ENCODE measurements around the gene OXER1.
"Not testable (repeated sequence)": the region's sequence is repeated elsewhere in the genome, so short reads cannot be mapped to it uniquely, and the experiment has no call there.

Gene OXER1

DNA sequence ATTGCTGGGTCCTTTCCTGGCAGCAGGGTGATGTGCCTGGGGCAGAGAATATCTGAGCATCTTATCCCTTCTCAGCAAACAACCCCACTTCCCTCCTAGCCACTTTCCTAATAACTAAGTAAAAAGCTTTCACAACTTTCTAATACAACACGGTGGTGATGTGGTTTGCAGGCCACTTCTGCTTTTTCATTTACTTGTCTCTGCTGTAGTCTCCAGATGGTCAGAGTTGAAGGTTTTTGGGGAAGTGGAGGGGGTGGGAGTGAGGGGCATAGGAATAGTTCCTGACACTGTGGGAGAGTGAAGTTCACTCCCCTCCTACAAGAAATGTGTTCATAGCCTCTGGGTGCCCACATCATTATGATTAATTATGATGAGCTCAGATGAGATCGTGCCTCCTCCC, 11.6 kb downstream of the OXER1 start:
- no peak for DNase-seq (ENCODE audit: low read depth)

DNA sequence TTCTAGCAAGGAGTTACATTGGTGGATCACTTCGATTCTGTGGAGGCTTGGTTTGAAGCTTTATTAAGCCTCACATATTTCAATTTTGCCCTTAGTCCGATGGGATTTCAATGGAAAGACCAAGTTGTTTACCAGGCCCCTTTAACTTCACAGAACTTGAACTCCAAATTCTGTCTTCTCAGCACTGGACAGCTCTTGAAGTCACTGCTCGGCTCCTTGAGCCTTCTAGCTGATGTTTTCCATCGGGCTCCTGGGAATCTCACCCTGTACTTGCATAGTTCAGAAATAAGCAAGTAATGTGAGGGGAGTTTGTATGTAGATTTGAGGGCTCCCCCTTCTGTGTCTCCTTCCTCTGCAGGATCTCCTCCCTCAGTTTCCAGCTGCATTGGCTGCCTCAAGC, 15.1 kb downstream of the OXER1 start:
- DNase-seq (ENCODE audit: low read depth): no peak

DNA sequence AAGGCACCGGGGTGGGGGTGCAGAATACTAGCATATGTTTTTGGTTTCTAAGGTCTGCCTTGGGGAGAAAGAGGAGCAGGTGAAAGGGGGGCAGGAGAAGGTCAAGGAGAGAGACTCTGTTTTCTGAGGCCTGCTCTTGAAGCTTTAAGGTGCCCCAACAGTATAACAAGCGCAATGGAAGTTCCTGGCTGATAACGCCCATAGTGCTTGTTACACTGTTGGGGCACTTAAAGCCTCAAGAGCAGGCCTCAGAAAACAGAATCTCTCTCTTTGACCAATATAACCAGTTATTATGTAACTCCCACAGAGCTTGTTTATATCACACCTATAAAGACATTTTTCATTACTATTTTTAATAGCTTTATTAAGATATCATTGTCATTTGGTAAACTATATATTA, 16.5 kb downstream of the OXER1 start:
- DNase-seq (ENCODE audit: low read depth): no peak

DNA sequence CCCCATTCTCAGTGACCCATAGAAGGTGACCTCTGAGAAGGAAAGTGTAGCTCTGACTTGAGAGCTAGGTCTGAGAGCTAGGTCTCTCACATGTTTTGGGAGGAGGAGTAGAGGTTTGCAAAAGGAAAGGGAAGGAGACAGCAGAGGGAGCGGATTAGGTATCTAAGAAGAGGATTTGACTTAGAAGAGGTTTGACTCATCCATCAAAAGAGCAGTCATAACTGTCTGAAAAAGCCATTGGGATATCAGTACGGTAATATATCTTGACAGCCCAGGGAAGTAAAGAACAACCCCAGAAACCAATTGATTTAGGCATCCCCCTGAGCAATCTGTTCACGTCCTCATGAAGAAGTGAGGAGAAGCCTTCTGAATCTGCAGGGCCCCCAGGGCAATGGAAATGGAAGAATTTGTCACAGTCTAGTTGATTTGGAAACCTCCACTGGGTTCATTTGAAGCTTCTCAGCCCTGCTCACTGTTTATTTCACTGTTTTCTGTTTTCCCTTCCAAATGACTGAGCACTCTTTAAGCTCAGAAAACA, 19.3 kb downstream of the OXER1 start:
- no peak for DNase-seq (ENCODE audit: low read depth)

DNA sequence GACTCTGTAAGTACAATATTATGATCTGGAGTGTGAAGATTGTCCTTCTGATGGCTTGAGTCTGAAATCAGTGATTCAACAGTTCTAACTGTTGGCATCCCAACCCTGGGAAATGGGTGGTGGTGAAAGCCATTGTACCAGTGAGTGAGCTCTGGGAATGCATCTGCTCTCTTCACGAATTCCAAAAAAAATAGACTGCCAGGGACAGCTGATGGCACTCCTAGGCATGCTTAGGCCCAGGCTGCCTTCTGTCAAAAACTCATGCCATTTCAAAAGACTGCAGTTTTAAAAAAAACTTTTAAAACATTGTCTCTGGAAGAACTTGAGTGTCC, 20.3 kb downstream of the OXER1 start:
- no peak for DNase-seq (ENCODE audit: low read depth)

DNA sequence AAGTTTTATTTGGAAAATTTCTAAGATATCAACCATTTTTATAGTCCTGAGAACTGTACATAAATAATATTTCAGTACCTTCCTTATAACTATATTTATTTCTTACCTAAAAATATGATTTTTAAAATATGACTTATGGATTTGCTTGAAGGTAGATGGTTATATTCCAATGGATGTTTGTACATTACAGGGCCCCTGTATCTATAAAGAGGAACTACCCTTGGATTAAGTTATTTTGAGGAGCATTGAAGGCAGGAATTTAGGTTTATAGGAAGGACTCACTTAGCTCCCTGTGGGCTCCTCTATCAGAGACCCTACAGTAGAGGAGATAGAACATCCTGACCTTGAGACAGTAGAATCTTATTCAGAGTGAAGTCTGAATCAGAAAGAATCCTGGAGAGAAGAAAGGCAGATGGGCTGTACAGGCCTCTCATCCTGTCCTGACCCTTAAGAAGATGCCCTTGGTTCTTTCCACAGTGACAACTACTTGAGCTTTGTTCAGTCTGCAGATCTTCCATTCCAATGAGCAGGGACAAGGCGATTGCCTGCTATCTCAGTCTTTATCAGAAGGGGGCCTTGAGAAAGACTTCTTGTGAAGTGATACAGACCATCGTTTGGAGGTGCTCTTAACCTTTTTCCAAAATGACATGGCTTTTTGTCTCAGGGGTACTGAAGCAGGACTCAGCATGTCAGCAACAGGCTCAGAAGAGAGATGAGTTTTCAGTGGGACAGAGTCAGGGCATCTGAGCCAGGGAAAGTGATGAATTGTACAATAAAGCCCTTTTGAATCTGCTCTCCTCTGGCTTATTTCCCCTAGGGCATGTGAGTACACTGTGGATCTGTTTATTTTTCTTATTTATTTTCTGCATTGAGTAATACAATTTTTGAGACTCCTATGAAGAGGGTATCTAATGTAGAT, 20.9 kb downstream of the OXER1 start:
- DNase-seq (ENCODE audit: low read depth): no peak

DNA sequence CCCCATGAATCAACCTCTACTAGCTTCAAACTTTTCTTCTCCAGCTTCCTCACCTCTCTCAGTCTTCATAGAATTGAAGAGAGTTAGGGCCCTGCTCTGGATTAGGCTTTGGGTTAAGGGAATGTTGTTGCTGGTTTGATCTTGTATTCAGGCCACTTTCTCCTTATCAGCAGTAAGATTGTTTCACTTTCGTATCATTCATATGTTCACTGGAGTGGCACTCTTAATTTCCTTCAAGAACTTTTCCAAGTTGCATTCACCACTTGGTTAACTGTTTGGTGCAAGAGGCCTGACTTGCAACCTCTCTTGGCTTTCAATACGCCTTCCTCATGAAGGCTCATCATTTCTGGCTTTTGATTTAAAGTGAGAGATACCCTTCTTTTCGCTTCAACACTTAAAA, 22.8 kb downstream of the OXER1 start:
- no peak for DNase-seq (ENCODE audit: low read depth)

DNA sequence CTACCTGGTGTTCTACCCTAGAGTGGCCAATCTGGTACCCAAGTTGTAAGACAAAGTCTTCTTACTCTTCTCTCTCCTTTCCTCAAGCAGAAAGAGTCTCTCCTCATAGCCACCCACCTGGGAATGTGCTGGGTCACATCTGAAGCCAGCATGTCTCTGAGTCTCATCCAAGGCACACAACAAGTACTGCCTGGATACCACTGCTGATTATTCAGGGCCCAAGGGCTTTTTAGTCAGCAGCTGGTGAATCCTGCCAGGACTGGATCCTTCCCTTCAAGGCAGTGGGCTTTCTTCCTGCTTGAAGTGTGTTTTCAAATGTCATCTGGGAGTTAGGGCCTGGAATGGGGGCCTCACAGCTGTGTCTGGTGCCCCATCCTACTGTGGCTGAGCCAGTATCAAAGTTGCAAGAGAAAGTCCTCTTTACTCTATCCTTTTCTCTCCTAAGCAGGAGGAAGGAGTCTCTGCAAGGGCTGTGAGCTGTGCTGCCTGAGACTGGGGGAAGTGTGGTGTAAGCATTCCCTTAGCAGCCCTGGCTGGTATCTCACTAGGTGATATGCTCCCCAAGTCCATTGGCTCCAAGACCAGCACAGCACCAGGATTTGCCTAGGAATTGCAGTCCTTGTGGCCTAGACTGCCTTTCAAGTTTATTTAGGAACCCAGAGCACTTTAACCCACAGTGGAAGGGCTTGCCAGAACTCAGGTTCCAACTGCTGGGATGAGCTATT, 27.2 kb downstream of the OXER1 start:
- DNase-seq (ENCODE audit: low read depth): no peak

DNA sequence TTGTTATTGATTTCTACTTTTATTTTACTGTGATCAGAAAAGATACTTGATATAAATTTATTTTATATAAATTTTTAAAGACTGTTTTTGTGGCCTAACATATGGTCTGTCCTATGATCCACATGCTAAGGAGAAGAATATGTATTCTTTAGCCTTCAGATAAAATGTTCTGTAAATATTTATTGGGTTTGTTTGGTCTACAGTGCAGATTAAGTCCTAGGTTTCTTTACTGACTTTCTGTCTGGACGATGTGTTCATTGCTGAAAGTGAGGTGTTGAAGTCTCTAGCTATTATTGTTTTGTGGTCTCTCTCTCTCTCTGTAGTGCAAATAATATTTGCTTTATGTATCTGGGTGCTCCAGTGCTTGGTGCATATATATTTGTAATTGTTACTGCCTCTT, 30.1 kb downstream of the OXER1 start:
- no peak for DNase-seq (ENCODE audit: low read depth)

DNA sequence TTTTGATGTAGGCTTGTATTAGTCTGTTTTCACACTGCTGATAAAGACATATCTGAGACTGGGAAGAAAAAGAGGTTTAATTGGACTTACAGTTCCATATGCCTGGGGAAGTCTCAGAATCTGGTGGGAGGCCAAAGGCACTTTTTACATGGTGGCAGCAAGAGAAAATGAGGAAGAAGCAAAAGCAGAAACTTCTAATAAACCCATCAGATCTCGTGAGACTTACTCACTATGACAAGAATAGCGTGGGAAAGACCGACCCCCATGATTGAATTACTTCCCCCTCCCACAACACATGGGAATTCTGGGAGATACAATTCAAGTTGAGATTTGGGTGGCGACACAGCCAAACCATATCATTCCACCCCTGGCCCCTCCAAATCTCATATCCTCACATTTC, 32.6 kb downstream of the OXER1 start:
- not testable (repeated sequence) for DNase-seq (ENCODE audit: low read depth)

DNA sequence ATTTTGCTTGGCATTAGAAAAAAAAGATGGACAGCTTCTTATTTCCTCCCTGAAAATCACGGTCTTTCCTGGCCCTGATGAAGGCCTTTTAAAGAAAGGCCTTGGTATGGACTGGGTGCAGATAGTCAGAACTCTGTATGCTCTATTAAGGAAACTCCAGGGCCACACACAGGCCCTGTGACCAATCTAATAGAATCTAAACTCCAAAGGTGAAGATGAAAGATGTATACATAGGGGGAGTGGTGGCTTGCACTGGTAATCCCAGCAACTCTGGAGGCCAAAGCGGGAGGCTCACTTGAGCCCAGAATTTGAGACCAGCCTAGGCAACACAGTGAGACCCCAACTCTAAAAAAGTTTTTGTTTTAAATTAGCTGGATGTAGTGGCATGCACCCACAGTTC, 37.3 kb downstream of the OXER1 start:
- DNase-seq (ENCODE audit: low read depth): no peak

DNA sequence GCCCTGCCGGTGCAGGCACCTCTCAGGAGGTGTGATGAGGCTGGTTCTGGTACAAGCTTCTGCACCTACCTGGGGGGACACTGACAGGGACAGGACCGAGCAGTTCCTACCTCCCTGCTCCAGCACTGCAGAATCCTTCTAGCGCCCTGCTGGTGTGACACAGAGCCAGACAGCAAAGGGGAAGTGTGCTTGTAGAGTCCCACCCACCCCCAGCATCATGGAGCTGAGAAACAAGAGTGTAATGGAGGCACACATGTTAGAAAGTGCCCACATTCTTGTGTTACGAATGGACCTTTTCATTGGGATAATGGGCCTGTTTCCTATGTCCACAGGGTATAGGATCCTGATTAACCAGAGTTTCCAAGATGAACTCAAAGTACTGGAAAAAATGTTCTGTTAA, 38.3 kb downstream of the OXER1 start:
- DNase-seq (ENCODE audit: low read depth): no peak

DNA sequence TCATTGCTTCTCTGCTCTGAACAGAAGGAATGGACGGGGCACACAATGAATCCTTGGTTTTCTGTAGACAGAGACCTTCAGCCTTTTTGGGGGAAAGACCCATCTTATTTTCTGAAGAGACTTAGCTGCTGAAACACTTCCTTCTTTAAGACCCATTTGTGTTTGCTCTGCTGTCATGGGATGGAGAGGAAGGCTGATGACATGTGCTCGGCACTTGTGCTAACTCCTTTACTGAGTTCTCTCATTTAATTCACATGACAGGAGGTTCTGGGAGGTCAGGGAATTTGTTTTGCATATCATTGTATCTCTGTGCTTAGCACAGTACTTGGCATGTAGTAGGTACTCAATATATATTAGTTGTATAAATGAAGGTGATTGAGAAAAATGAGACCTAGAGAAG, 39.0 kb downstream of the OXER1 start:
- DNase-seq (ENCODE audit: low read depth): no peak

DNA sequence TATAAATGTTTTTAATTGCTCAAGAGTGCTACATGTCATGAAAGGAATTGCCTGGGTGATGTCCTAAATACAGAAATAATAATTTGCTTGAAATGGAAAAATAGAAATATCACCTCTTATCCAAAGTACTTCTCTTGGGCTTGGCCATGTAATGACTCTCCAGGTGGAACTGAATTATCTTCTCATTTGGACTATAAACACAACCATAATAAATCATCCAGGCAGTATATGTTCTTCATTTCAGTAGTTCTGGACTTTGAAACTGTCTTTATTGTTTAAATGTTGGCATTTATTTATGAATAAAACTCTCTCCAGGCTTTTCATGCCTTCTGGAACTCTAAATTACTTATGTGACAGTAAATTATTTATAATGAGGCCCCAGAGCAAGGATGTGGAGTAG, 40.5 kb downstream of the OXER1 start:
- DNase-seq (ENCODE audit: low read depth): no peak

DNA sequence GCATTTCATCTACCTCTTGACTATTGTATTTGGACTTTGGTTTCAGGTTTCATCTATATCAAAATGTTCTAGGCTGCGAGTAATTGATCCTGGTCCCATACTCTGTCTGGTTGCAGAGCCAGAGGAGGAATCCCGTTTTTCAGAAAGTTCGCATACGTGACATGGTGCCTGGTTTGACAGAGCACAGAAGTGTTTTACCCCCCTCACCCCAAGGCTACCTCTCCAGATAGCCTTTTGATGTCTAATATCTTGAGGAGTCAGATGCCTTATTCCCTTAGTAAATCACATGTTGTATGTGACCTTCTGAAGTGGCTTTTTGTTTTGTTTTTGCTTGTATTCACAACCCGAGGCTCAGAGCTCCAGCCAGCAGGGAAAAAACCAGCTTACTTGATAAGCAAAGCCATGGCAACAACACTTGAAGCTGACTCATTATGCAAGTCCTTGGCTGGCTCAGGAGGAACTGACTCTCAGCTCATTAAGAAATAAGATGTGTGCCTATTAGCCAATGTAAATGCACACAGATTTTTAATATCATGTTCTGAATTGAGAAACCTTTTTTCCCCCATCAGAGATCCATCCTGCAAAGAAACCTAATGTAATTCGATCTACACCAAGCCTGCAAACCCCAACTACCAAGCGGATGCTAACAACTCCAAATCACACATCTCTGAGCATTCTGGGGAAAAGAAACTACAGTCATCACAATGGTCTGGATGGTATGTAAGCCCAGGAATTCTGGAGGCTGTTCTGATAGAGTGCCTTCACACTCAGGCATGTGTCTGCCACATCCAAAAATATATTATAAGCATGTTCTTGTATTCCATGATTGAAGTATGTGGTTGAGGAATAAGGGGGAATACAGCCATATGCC, 41.4 kb downstream of the OXER1 start:
- peak; percentile 78 for DNase-seq (ENCODE audit: low read depth)

DNA sequence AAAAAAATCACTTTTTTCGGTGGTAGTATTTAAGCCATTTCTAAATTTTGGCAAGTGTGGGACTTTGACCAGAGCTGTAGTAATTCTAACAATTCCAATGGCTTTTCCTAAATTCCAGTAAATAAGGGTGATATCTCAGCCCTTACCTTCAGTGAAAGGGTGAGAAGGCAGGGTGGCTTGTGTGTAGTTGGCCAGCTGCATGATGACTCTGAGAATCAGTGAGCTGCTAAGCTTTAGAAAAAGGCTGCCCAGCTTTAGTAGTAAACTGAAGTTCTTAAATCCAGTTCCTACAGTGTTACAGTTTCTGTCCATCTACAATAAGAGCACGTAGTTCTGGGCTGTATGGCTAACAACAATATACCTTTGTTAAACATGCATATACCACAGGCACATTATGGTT, 42.0 kb downstream of the OXER1 start:
- DNase-seq (ENCODE audit: low read depth): no peak

DNA sequence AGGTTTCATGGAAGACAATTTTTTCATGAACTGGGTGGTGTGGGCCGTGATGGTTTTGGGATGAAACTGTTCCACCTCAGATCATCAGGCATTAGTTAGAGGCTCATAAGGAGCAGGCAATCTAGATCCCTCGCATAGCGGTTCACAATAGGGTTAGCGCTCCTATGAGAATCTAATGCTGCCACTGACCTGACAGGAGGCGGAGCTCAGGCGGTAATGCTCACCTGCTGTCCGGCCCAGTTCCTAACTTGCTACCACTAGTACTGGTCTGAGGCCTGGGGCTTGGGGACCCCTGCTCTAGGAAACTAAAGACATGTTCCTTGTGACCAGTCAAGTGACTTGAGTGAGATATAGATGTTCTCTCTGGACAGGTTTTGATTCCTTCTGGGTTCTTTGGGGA, 49.2 kb downstream of the OXER1 start:
- DNase-seq (ENCODE audit: low read depth): no peak

DNA sequence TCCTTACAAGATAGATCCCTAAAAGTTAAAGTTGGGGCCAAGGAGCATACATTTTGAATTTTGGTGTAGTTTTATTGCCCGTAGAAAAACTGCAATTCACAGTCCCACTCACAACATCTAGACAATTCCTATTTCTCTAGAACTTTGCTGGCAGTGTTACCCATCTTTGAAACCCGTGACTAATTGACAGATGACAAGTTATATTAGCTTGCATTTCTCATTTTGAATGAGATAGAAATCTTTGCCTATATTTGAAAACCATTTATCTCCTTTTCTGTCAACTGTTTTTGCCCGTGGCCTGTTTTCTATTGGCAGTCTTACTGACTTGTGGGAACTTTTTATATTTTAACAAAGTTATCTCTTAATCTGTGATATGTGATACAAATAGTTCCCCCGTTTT, 50.0 kb downstream of the OXER1 start:
- DNase-seq (ENCODE audit: low read depth): no peak

DNA sequence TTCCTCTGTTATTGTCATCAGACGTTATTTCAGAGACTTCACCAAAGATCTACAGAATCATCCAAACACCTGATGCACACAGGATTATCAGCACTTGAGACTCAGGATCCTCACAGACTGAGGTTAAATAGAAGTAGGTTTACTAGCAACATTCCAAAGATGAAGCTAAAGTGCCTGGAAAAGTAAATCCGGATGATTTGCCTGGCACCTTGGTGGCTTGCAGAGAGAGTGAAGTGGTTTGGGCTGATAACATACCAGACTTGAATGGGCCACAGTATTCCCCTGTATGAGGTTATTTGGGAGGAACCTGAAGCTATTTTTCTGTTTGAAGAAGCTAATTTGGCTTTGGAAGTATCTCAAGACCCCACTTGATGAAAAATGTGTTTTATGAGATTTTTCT, 51.0 kb downstream of the OXER1 start:
- no peak for DNase-seq (ENCODE audit: low read depth)
